HG03565 (cell line): ENCODE data around the gene SLC35F3.
"Not testable (repeated sequence)": the region's sequence is repeated elsewhere in the genome, so short reads cannot be mapped to it uniquely, and the experiment has no call there.

Source experiments
- ATAC-seq: cut with Tn5 transposase; IDR thresholded peaks from one replicate; pipeline ENCODE4 v1.9.1; 2021; ENCODE audit warnings: mild to moderate bottlenecking, moderate library complexity; ENCODE audit not compliant: unreplicated experiment

SLC35F3 gene

DNA sequence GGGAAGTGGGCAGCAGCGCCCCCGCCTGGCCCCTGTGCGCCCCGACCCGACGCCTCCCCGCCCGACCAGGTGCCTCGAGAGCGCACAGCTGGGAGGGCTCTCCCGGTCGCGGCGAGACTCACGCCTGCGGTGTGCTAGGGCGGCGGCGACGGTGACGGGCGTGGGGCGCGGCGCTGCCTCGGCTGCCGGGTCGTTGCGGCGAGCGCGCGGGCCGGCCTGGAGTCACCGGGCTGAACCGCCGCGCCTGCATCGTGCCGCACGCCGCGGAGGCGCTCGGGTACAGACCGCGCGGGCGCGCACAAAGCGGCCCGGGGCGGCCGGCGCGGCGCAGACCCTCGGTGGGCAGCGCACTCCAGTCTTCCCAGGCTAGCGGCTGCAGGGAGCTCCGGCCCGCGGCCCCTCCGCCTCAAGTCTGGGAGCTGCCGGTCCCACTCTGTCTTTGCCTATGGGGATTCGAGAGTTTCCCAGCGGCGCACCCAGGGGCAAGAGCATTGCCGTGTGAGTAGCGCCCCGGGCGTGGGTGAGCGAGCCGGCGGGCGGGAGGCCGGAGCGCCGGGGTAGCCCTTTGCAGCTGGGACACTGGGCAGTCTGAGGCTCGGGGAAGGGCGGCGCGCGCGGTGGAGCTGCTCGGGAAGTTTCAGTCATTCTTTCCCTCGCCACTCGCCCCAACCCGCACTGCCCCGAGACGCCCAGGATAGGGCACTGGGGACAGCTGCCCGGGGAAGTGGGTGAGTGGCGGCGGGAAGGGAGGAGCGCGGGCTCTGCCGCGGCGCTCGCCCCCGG lies at the start of gene SLC35F3:
Gene SLC35F3, plus strand, starts transcription at position 44 of the 783 bp plus-strand sequence.
- no peak for ATAC-seq

DNA sequence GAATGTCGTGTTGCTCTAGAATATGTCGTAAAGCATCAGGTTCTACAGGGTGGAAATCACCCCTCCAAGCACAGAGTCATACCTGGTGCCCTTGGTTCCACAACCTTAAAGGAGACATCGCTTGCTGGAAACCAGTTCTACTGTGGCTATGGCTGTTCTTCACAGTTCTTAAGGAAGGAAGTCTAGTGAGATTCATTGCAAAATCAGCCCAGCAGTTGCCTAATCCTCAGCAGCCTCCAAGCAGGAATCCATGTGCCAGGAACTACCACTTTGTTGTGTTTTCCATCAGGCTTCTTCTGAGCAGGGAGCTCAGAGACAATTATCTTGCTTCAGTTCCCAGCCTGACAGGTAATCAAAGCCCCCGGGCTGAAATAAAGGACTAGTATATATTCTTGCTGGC lies 45.0 kb upstream of the SLC35F3 start:
- ATAC-seq = no peak

DNA sequence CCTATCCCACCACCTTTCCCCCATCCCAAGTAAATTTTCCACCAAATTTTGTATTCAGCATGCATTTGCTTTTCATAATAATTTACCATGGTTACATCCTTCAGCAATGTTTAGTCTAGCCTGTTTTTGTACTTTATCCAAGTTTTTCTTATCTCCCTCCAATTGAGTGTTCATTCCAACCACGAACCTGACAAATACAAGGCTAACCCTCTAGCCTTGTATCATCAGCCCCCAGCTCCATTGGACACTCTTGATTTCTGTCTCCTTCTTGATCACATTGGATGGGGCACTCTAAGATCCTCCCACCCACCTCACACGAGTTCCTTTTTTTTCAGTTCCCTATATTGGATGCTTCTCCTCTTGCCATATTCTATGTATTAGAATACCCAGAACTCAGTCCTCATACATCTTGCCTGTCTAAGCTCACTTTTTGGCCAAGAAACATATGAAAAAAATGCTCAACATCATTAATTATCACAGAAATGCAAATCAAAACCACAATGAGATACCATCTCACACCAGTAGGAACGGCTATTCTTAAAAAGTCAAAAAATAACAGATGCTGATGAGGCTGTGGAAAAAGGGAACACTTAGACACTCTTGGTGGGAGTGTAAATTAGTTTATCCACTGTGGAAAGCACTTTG lies 40.5 kb upstream of the SLC35F3 start:
- ATAC-seq = no peak

DNA sequence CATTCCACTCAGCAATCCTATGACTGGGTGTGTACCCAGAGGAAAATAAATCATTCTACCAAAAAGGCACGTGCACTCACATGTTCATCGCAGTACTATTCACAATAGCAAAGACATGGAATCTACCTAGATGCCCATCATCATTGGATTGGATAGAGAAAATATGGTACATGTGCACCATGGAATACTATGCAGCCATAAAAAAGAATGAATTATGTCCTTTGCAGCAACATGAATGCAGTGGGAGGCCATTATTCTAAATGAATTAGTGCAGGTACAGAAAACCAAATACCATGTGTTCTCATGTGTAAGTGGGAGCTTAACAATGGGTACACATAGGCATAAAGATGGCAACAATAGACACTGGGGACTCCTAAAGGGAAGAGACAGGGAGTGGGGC lies 39.9 kb upstream of the SLC35F3 start:
- ATAC-seq = no peak

DNA sequence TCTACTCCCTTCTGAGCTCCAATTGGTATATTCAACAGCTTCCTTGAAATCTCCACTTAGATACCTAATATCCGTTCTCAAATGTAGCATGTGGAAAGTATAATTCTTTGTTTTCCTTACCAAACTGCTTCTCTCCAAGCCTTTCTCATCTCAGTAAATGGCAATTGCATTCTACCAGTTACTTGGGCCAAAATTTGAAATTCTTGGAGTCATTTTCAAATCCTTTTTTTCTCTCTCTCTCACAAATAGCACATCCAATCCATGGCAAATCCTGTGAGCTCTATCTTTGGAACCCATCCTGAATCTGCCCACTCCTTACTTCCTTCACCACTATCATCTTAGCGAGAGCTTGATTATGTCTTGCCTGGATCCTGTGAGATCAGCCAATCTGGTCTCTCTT lies 39.3 kb upstream of the SLC35F3 start:
- ATAC-seq = no peak

DNA sequence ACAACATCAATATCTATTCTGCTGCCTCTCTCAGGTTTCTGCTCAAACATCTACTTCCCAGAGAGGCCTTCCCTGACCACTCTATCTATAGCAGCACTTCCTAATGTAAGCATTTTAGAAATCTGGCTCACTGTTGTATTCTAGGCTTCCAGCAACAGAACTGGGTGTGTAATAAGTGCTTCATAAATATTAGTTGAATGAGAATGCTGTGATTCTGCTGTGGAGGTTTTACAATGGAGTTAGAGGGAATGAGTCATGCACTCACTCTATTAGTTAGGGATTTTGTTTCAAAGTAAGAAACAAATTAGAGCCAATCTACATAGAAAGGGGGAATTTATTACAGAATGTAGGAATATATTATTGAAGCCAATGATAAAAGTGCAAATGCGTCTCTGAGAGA lies 38.6 kb upstream of the SLC35F3 start:
- no peak for ATAC-seq

DNA sequence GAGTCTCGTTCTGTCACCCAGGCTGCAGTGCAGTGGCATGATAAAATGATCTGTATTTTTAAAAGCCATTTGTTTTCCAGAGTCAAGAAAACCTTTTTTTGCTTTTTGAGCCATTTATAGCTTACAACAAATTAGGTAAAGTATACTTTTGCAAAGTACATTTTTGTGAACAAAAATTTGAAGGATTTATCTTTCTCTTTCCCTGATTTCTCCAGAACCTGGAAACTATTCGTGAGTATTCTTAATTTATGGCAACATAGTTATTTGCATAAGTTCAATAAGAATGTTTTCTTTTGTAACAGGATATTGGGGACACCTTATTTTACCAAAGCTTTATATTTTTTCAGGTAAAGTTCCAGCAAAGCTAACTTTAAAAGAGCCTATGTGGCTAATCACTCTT lies 37.4 kb upstream of the SLC35F3 start:
- ATAC-seq = no peak

DNA sequence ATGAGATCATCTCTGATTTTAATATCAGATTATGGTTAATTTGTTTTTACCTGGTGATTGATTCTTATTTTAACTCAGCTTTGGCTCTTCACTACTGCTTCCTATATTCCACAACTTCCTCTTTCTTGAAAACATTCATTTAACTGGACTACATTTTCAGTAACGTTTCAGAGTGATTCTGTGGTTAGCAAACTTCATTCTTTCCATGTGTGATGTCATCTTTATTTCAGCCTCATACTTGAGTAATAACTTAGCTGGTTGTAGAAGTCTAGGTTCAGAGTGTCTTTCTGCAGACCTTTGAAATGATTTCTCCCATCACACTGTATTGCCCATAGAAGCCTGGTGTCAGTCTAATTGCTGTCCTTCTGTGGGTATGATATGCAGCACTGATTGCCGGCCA lies 36.0 kb upstream of the SLC35F3 start:
- ATAC-seq = no peak

DNA sequence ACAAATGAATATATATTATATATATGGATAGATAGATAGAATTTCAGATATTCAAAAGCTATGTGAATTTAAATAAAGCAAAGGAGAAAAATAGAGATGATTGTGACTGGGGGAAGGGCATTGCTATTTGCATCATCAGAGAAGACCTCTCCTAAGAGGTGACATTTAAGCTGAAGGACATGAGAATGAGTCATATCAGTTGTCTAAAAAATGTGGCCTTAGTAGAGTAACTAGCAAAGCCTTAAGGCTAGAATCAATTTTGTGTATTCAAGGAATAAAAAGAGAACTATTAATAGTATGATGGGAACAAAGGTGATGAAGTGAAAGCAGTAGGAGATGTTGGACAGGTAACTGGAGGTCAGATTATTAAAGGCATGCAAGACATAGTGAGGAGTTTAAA lies 34.8 kb upstream of the SLC35F3 start:
- ATAC-seq = no peak

DNA sequence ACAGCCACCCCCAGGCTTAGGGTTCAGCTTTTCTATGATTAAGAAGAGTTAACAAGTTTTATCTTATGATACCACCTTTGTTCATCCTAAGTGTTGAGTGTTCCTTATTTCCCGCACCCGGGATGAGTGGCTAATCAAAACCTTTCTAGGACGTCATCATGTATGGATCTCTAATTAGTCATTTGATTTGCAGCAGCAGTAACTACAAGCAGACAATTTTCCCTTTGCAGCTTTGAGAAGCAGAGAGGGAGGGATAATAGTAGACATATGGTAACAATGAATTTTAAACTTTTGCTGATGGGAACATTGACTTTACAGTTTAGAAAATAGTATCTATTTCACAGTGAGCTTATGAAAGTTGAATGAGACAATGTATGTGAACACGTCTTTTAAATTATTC lies 30.8 kb upstream of the SLC35F3 start:
- ATAC-seq = no peak

DNA sequence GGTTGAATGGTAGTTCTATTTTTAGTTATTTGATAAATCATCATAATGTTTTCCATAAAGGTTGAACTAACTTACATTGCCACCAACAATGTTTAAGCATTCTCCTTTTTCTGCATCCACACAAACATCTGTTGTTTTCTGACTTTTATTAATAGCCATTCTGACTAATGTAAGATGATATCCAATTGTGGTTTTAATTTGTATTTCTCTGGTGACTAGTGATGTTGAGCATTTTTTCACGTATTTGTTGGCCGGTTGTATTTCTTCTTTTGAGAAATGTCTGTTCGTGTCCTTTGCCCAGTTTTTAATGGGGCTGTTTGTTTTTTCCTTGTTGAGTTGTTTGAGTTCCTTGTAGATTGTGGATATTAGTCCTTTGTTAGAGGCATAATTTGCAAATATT lies 24.6 kb upstream of the SLC35F3 start:
- no peak for ATAC-seq

DNA sequence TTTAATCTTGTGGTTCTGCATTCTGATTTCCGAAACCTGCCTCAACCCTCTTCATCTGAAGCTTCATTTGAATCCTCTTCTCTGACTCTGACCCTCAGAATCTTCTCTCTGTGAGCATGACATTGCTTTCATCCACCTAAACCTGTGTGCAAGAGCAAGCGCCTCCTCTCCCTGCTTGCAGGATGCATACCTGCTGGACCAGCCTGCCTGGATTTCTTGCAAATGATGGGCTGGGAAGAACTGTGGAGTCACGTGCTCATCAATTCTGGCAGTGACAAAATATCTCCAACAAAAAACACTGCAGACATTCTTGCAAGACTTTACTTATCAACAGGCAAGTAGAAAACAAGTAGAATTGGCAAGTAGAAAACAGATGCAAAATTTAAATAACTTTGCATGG lies 20.8 kb upstream of the SLC35F3 start:
- no peak for ATAC-seq

DNA sequence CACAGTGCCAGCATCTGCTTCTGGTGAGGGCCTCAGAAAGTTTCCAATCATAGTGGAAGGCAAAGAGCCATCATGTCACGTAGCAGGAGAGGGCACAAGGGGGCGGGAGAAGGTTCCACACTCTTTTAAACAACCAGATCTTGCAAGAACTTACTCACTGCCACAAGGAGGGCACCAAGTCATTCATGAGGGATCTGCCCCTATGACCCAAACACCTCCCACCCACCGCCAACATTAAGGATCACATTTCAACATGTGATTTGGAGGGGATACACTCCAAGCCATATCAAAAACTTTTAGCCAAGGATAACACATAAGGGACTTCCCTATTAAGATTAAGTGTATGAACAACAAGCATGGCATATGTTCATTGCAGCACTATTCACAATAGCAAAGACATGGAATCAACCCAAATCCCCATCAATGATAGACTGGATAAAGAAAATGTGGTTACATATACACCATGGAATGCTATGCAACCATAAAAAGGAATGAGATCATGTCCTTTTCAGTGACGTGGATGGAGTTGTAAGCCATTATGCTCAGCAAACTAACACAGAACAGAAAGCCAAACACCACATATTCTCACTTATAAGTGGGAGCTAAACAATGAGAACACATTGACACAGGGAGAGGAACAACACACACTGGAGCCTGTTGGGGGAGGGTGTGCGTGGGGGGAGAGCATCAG lies 19.9 kb upstream of the SLC35F3 start:
- ATAC-seq = no peak

DNA sequence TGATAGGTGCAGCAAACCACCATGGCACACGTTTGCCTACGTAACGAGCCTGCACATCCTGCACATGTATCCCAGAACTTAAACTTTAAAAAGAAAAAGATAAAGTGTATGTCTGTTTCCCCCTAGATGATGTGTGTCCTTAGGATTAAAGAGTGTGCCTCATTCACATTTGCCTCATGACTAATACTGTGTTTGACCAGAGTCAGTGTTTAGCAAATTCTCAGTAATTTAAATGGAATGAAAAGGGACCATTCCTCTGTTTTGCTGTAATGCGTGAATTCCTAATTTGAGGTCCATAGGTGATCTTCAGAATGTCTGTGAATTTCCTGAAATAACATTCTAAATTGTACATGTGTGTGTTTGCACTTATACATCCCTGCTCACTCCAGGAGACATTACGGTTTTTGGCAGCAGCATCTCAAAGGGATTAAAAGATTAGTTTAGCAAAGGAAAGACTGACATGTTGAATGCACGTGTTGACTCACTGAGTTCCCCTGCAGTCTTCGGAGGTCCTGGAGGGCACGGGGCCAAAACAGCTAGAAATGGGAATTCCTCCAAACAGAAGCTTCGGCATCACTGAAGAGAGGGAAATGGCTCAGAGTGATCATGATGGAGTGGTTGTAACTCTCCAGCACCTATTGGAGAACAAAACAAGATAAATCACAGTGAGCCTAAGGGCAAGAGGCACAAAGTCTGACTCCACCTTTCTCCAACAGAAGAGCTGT lies 19.1 kb upstream of the SLC35F3 start:
- ATAC-seq = no peak

DNA sequence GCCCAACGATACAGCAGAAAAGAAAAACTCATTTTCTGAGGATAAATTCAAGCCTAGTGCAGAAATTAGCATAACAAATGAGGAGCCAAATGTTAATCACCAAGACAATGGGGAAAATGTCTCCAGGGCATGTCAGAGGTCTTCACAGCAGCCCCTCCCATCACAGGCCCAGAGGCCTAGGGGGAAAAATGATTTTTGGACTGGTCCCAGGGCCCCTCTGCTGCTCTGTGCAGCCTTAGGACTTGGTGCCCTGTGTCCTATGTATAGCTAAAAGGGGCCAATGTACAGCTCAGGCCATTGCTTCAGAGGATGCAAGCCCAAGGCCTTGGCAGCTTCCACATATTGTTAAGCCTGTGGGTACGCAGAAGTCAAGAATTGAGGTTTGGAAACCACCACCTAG lies 13.3 kb upstream of the SLC35F3 start:
- not testable (repeated sequence) for ATAC-seq

DNA sequence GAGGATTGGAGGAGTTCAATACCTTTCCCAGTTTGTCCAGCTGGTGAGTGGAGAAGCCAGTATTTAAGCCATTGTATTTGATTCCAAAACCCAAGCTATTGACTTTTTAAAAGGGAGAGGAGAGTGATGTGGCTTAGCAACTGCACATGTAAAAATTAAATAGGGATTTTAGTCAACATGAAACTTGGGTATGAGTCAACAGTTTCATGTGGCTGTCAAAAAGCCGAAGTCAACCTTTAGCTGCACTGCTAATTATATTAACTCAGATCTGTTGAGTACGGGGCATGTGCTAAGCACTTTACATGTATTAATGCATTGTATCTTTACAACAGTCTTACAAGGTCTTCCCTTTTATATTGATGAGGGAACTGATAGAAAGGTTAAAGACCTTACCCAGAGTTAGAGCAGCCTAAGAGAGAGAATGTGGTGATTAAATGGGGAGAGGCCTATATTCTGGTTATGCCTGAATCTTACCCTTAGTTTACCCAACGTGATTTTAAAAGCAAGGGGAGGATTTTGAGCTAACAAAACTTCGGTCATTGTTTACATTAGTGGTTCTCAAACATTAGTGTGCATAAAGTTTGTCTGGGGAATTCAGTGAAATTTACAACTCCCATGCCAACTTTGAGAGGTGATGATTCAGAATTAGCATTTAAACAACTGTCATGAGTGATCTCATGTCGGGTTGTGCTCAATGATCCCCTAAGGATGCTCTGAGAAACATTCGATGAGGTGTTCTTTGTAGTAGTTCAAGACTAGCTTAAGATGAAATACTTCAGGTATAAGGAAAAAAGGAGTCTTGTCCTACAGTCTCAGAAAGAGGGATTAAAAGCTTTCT lies 6.9 kb upstream of the SLC35F3 start:
- peak; percentile 99 for ATAC-seq

DNA sequence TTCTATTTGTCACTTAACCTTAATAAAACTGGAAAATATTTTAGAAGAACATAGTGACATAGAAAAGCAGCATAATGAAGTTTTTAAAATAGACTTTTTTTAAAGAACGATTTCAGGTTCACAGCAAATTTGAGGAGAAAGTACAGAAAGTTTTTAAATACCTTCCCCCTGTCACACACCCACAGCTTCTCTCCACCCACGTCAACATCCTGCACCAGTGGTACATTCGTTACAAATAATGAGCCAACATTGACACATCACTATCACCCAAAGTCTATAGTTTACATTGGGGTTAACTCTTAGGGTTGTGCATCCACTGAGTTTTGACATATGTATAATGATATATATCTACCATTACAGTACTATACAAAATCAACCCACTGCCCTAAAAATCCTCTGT lies 3.0 kb upstream of the SLC35F3 start:
- ATAC-seq = no peak

DNA sequence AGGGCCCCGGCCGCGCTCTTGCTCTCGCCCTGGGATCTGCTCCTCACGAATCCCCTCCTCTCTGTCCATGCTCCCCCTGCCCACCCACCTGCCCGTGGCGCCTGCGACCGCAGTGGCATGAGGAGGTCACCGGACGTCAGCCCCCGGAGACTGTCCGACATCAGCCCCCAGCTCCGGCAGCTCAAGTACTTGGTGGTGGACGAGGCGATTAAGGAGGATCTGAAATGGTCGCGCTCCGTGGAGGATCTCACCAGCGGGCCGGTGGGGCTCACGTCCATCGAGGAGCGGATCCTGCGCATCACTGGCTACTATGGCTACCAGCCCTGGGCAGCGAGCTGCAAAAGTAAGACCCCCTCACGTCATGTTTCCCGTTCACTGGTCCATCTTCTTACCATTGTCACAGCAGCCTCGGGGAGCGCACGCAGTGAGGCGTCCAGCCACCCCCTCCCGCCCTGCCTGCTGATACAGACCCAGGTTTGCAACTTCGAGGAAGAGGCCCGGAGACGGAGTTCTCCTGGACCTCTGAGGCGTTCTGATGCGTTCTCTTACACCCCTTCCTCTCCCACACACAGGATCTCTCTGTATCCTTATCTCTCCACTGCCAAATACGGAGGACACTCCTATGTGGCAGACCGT lies 1.1 kb downstream of the SLC35F3 start:
- ATAC-seq = no peak

DNA sequence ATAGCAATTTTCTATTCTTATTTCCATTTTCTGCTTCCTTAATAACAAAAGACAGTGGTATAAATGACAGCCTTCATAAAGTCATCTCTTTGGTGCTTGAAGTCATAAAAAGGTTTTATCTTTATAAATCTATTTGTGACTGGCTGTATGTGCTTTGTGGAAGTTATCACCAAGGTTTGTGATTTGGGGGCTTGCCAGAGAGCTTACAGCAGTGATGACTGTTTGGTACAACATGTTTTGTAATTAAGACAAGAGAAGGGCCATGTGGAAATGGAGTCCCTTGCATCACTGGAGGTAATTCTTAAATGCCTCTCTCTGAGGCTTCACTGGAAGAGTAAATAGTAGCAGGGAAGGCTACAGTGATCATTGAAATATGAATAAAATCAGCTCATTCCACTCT lies 2.7 kb downstream of the SLC35F3 start:
- no peak for ATAC-seq

DNA sequence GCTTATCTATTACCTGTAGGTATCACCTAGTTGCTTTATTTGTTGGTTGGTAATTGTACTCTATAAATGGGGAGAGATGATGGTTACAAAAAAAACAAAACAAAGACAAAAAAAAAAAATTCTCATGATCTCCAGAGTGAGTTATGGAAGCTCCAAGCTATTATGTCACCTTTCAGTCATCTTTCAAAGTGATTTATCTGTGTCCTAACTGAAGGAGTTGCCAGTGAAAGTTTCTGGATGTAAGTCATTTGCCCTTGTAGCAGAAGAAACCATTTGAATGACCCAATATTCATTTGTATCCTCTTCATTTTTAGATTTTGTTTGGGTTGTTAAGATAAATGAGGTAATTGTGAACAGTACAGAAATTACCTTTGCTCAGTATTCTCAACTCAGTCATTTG lies 3.6 kb downstream of the SLC35F3 start:
- ATAC-seq = no peak
